Left ventricle myocardium superior (tissue), 1 donor: ENCODE measurements around the gene ASTL. TPM values are rescaled to one million over a fixed set of nuclear protein-coding genes. Genes with fewer than 3 reads are reported as not detected.

ENCODE experiments used
- ATAC-seq: fragments of 200-7000 bp; cut with Tn5 transposase; one replicate; pipeline ENCODE4 v1.9.1; 2020; ENCODE audit warnings: mild to moderate bottlenecking, moderate library complexity
- DNase-seq: peaks from one replicate; pipeline ENCODE4 v3.0.0-alpha.2; 2020
- intact Hi-C: fragments of 100-400 bp; cut with micrococcal nuclease; formaldehyde crosslinking; loops from one replicate; pipeline ENCODE4 v1.11.0; 2022
- total RNA-seq: library from RNA; stranded (reverse); fragmentation: NEBNext Ultra II Directional; extraction: Animal tissue kit (Norgen Biotek cat#: 25700); gene quantifications from one replicate; pipeline ENCODE4 v1.2.1, GENCODE V29; 2021
- donor health status: DM: no; HTN: yes; CAD: no; lungs with severe emphysema.

Gene ASTL
- total RNA-seq, 1 donor from 2014 or later, result not detected

DNA sequence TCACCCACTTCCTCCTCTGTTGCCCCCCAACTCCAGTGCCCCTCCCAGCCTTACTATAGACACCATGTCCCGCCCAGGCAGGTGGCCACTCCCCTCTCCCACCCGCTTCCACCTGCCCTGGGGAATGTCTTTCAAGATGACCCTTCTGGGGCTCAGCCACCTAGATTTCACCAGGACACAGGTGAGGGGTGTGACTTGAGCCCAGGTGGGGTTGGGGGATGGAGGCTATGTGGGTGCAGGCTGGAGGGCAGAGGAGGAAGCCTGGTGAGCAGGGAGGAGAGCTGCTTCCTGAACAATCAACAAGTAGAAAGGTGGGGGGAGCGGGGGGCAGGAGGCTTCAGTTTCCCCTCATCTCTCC lies 30.6 kb downstream of the ASTL start:
- ATAC-seq (no peak), DNase-seq (no peak)
- intact Hi-C loops, result no loop called here

- DNase-seq (peak; percentile 40), ATAC-seq (no peak)
Measured at GRCh38 chr2:96106991-96107707, 31.2 kb downstream of the ASTL start.

GRCh38 chr2:96105994-96106715 lies 32.1 kb downstream of the ASTL start:
- intact Hi-C loops, result no loop called here
- ATAC-seq (no peak), DNase-seq (no peak)

More at GRCh38 chr2:96106991-96107707, 31.2 kb downstream of the ASTL start:
- intact Hi-C loops, result no loop called here

DNA sequence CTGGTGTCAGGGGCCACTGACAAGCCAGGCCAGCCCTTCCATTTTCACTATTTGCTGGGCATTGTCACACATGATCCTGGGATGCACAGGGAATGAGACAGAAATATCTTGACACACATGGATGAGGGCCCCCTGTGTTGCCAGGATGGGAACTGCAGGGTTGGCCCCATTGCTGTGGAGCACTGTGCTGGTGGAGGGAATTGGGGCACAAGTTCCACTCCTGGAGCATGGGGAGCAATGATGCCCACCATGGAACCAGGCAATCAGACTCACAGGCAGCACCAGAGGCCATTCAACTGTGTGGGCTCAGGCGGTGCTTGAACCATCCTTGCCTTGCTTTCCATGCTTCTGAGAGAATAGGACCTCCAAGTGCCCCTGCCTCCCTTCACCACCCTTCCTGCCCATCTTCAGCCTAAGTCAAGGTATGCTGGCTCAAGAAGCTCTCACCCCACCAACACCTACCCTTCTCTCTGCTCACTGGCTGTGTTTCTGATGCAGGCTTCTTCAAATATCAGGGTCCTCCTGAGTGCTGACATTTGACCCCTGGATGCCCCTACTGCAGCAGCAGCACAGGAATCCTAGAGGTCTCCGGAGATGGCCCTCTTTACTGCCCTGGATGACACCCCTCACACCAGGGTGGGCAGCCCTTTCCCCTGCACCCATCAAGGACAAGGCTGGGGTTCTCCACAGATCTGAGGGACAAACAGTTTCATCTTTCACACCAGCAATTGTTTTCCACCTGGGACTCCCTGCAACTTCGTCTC lies 33.0 kb downstream of the ASTL start:
- ATAC-seq (no peak), DNase-seq (no peak)
- intact Hi-C loops, result no loop called here

DNA sequence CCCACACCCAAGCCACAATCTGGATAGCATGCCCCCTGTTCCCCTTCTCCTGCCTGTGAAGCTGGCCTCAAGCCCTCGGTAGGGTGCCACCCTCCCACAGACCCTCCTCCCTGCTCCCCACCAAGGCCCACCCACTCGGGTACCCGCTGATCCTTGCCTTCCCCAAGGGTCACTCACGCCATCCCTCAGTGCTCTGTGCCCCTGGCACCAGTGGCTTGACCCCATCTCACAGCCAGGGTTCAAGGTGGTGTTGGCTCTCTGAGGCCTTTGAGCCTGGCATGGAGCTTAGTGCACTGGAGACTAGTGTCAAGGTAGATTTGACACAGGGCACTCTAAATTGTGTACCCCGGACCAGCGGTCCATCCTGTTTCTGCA lies 33.8 kb downstream of the ASTL start:
- intact Hi-C loops, result no loop called here
- DNase-seq (peak; percentile 12), ATAC-seq (no peak)

GRCh38 chr2:96103761-96104486 lies 34.4 kb downstream of the ASTL start:
- intact Hi-C loops, result no loop called here
- peak; percentile 75 for ATAC-seq
- DNase-seq, result peak; percentile 72

GRCh38 chr2:96103187-96103601 lies 35.1 kb downstream of the ASTL start:
- DNase-seq (peak; percentile 20), ATAC-seq (no peak)
- intact Hi-C loops, result no loop called here

DNA sequence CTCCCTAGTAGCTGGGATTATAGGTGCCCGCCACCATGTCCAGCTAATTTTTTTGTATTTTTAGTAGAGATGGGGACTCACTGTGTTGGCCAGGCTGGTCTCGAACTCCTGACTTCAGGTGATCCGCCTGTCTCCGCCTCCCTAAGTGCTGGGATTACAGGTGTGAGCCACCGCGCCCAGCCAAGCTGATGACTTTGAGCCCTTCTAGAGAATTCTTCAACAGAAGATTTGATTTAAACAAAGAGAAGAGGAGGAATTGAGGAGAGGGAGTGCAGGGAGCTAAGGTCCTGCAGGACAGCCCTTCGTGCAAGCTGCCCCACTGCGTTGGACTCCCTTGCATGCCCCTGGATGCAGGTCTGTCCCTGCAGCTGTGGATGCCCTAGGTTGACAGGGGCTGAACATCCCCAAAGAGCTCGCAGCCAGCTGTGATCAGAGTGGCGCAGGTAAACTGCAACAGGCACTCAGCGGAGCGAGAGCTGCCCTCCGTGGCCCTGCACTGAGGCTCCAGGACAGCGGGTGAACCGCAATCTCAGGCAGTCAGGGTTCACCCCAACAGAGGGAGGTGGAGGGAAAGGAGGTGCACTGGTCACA lies 35.6 kb downstream of the ASTL start:
- intact Hi-C loops, result no loop called here
- ATAC-seq (no peak), DNase-seq (peak; percentile 17)

DNA sequence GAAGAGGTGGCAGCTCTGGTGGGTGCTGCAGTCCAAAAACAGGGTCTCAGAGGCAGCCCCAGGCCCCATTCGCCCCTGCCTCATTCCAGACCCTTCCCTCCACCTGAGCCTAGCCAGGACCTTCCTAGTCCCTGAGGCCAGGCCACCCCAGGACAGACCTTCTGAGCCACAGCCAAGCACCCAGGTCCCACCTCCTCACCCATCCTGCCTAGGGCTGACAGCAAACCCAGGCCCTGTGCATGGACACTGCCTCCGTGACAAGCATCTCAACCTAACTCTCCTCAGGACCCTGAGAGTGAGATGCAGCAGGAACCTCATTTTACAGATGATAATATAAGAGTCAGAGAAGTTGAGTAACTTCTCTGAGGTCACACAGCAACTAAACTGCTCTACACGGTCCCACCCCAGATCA lies 37.4 kb downstream of the ASTL start:
- ATAC-seq (no peak), DNase-seq (no peak)
- intact Hi-C loops, result no loop called here

DNA sequence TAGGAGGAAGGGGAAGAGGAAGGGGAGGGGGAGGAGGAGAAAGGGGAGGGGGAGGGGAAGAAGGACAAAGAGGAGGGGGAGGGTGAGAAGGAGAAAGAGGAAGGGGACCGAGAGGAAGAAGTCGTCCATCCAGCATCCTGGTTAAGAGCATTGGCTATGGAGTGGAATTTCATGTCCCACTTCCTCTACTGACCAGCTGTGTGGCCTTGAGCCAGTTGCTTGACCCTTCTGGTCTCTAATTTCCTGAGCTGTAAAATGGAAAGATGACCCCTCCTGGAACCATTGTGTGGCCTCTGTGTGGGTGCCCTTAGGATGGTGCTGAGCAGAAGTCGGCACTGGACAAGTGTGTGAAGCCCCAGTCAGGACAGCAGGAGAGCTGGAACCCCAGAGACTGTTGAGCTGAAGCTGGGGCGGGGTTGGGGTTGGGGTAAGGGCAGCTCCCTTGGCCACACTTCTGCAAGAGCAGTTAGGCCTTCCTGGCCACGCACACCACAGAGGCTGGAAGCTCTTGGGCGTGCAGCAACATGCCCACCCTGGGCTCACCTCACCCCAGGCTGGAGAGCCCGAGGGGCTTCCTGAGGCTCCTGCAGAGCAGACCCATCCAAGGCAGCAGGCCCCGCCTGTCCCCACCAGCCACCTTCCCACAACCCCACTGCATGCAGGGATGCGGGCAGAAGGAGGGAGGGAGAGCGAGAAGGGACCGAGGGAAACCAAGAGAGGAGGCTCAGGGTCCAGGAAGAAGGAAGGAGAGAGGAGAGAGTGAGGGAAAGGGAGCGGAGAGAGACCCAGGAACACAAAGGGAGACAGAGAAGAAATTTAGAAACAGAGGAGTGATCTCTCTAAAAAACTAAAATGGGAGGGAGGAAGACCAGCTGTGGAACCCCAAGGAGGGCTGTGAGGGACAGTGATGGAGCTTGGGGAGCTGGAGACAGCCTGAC lies 38.2 kb downstream of the ASTL start:
- DNase-seq (peak; percentile 24), ATAC-seq (no peak)
- intact Hi-C loops, result no loop called here

DNA sequence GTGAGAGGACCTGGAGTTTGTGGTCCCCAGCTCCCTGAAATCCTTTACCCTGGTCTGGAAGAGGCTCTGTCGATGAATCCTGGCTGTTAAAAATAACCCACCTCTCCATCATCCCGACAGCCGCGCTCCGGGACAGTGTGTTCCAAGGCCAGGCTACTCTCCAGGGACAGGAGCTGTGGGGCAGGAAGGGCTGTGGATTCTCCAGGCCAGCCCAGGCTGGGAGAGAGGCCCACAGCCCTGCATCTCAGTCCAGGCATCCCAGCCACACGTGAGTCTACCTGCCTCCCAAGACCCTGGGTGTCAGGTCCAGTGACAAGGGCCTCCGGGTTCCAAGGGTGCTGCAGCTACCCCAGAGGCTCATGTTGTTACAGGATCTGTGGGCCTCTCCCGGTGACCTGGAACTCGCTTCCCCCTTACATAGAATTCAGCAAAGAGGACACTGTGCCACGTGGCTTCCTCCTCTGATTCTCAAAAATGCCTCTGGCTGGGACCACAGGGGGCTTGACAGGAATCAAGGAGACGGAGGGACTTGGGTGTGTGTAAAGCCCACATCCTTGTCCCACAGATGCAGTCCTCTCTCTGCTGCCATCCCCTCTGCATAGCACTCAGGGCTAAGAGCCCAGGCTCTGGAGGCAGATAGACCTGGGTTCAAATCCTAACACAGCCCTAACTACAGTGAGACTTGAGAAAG lies 39.3 kb downstream of the ASTL start:
- DNase-seq, result peak; percentile 85
- ATAC-seq, result peak; percentile 95
- intact Hi-C loops, result no loop called here

- ATAC-seq (peak; percentile 18), DNase-seq (peak; percentile 20)
- intact Hi-C loops, result no loop called here
Measured at GRCh38 chr2:96097951-96098823, 40.1 kb downstream of the ASTL start.

- no peak for DNase-seq
- ATAC-seq, result no peak
- intact Hi-C loops, result no loop called here
Measured at GRCh38 chr2:96097441-96097840, 40.9 kb downstream of the ASTL start.

- ATAC-seq (no peak), DNase-seq (no peak)
- intact Hi-C loops, result no loop called here
Measured at GRCh38 chr2:96095116-96095636, 43.1 kb downstream of the ASTL start.

GRCh38 chr2:96093528-96093927 lies 44.8 kb downstream of the ASTL start:
- no peak for DNase-seq
- intact Hi-C loops, result no loop called here
- no peak for ATAC-seq

GRCh38 chr2:96092951-96093350 lies 45.4 kb downstream of the ASTL start:
- intact Hi-C loops, result no loop called here
- ATAC-seq (no peak), DNase-seq (peak; percentile 25)

DNA sequence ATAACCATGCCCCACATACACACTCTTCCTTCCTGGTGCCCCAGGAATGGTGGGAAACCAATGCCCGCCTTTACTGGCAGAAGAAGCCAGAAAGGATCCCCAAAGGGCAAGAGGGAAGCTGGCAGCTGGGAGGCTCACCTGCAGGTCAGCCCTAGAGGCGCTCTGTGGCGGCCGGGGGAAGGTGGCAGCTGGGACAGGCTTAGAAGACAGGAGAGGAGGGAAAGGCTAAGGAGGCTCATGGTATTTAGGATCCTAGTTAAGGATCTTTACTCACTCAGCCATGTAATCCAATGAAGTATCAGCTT lies 45.8 kb downstream of the ASTL start:
- ATAC-seq (no peak), DNase-seq (peak; percentile 19)
- intact Hi-C loops, result no loop called here
